HepG2 (cell line): ENCODE measurements around the gene METAP1. TPM values are rescaled to one million over a fixed set of nuclear protein-coding genes. Genes with fewer than 3 reads are reported as not detected.
A peak's percentile ranks its signal among the peaks of the same experiment; 100 is the strongest.

ENCODE experiments used
- DNMT3B ChIP-seq: conservative IDR thresholded peaks from 2 replicates; pipeline ENCODE4 v1.6.1; 2016; ENCODE audit warnings: missing biosample characterization, control low read depth
- FOXP1 ChIP-seq, 2 experiments: fragments of 450-650 bp in 1 of 2; IDR thresholded peaks; 2 replicates each; pipeline ENCODE4 v1.6.1; 2017 to 2018; ENCODE audit warnings: antibody characterized with exemption in 1 of 2
- HDAC2 ChIP-seq: sonication (generic); formaldehyde crosslinking; IDR thresholded peaks from 2 replicates; pipeline ENCODE4 v1.4.0; 2020; ENCODE audit warnings: missing genetic modification reagents
- PATZ1 ChIP-seq: sonication (generic); formaldehyde crosslinking; IDR thresholded peaks from 2 replicates; pipeline ENCODE4 v1.4.0; 2020; ENCODE audit warnings: missing genetic modification reagents
- PRDM10 ChIP-seq: sonication (generic); formaldehyde crosslinking; IDR thresholded peaks from 2 replicates; pipeline ENCODE4 v1.4.0; 2020; ENCODE audit warnings: low read depth, missing genetic modification reagents
- SMAD1 ChIP-seq: sonication (generic); formaldehyde crosslinking; IDR thresholded peaks from 2 replicates; pipeline ENCODE4 v1.4.0; 2020; ENCODE audit warnings: missing genetic modification reagents, low read depth, mild to moderate bottlenecking, borderline replicate concordance
- ZMAT3 ChIP-seq: sonication (generic); formaldehyde crosslinking; conservative IDR thresholded peaks from 2 replicates; pipeline ENCODE4 v1.7.0; 2021; ENCODE audit warnings: missing genetic modification reagents
- ZNF547 ChIP-seq: sonication (generic); formaldehyde crosslinking; IDR thresholded peaks from 2 replicates; pipeline ENCODE4 v1.5.1; 2020; ENCODE audit warnings: mild to moderate bottlenecking, missing genetic modification reagents
- ZNF639 ChIP-seq: conservative IDR thresholded peaks from 2 replicates; pipeline ENCODE4 v1.6.1; 2018; ENCODE audit warnings: missing genetic modification reagents
- polyA plus RNA-seq, 8 experiments: library from polyadenylated mRNA; depleted of rRNA in 3 of 8; stranded (reverse) in 7 of 8; unstranded in 1 of 8; fragments of >200 nt; fragmentation: Illumina TruSeq in 4 of 8; extraction: Trizol in 4 of 8; gene quantifications; 2 replicates each; pipeline versions ENCODE4 v1.2.1 to v1.2.3, GENCODE V29; 2011 to 2016; ENCODE audit warnings: low read depth in 4 of 8, missing spikeins in 1 of 8, mixed read lengths in 1 of 8; ENCODE audit not compliant: insufficient read depth in 1 of 8
- total RNA-seq, 5 experiments: library from RNA; depleted of rRNA; stranded (reverse); fragments of >200 nt; fragmentation: Illumina TruSeq; extraction: Trizol; gene quantifications; 2 replicates each; pipeline ENCODE4 v1.2.3, GENCODE V29; 2016; ENCODE audit warnings: low read depth in 1 of 5
- TF ChIP-seq, protein P1 (sequence below): IDR thresholded peaks from 2 replicates; pipeline ENCODE4 v1.6.1; 2018; ENCODE audit warnings: missing genetic modification reagents
- TF ChIP-seq, protein P2 (sequence below): sonication (generic); formaldehyde crosslinking; IDR thresholded peaks from 2 replicates; pipeline ENCODE4; 2020; ENCODE audit warnings: missing genetic modification reagents, mild to moderate bottlenecking, borderline replicate concordance

Gene METAP1
- total and polyA plus RNA-seq, 2 of the 13 experiments (the other 11 are each of a cell fraction or from before 2014, with no cell fraction given): 44.9 to 53.5 TPM

DNA sequence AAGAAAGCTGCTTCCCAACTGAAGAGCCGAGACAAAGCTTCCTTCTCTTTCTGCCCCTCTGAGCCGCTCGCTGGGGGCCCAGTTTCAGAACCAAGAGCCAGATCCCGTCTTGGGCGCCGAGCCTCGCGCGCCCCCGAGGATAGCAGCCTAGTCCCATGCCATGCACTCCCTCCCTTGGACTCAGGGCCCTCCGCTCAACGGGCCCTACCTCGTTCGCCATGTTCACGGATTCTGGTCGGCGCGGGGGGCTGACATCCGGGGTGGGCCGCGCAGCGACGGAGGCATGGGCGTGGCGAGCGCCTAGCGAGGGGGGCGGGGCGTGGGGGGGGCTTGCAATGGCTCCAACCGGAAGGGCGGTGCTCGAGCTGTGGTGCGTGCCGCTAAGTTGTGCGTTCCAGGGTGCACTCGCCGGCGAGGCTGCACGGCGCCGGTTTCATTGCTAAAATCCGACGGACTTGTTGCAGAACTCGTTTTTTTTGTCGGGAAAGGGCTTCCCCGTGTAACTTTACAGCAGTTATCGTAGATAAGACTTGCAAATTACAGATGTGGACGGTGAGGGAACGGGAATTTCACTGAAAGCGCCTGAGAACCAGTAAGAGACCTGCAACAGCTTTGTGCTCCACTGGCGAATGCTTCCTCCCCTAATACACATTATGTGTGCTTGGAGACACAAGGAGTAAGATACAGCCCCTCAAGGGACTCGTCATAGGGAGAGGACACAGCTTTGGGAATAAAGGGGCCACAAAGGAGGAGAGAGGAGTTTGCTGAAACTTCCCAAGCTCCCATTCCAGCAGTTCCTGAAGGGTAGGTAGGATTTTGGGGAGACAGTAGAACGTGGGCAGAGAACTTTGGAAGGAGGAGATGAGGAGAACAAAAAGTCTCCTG lies 93.2 kb downstream of the METAP1 start, which contains the start of gene ADH5 (continued):
- peak; percentile 57; the same call in 1 of the 2 replicates for TF ChIP-seq PRDM10 (CRISPR knock-in tag)
- no peak for TF ChIP-seq FOXP1 (IDR thresholded peaks at IDR 0.05)
- TF ChIP-seq FOXP1 (CRISPR knock-in tag; IDR thresholded peaks at IDR 0.05): no peak
- peak; percentile 90 for TF ChIP-seq PATZ1 (CRISPR knock-in tag)
- TF ChIP-seq ZNF639 (CRISPR knock-in tag): no peak
- peak; percentile 32; the same call in 1 of the 2 replicates for TF ChIP-seq ZNF547 (CRISPR knock-in tag)
- TF ChIP-seq, protein P1, sequence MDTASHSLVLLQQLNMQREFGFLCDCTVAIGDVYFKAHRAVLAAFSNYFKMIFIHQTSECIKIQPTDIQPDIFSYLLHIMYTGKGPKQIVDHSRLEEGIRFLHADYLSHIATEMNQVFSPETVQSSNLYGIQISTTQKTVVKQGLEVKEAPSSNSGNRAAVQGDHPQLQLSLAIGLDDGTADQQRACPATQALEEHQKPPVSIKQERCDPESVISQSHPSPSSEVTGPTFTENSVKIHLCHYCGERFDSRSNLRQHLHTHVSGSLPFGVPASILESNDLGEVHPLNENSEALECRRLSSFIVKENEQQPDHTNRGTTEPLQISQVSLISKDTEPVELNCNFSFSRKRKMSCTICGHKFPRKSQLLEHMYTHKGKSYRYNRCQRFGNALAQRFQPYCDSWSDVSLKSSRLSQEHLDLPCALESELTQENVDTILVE (CRISPR knock-in tag): peak; percentile 76
- TF ChIP-seq ZMAT3 (CRISPR knock-in tag): 0 out of 2 replicates have a peak, but pooled peaks have one; percentile 31
- 0 out of 2 replicates have a peak, but pooled peaks have one; percentile 20 for TF ChIP-seq DNMT3B (CRISPR knock-in tag)
- TF ChIP-seq SMAD1 (CRISPR knock-in tag): no peak
- 0 out of 2 replicates have a peak, but pooled peaks have one; percentile 7 for TF ChIP-seq HDAC2
- TF ChIP-seq, protein P2, sequence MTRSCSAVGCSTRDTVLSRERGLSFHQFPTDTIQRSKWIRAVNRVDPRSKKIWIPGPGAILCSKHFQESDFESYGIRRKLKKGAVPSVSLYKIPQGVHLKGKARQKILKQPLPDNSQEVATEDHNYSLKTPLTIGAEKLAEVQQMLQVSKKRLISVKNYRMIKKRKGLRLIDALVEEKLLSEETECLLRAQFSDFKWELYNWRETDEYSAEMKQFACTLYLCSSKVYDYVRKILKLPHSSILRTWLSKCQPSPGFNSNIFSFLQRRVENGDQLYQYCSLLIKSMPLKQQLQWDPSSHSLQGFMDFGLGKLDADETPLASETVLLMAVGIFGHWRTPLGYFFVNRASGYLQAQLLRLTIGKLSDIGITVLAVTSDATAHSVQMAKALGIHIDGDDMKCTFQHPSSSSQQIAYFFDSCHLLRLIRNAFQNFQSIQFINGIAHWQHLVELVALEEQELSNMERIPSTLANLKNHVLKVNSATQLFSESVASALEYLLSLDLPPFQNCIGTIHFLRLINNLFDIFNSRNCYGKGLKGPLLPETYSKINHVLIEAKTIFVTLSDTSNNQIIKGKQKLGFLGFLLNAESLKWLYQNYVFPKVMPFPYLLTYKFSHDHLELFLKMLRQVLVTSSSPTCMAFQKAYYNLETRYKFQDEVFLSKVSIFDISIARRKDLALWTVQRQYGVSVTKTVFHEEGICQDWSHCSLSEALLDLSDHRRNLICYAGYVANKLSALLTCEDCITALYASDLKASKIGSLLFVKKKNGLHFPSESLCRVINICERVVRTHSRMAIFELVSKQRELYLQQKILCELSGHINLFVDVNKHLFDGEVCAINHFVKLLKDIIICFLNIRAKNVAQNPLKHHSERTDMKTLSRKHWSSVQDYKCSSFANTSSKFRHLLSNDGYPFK (CRISPR knock-in tag): peak; percentile 73
